ENCODE data around the gene RCAN3. TPM values are rescaled to one million over a fixed set of nuclear protein-coding genes. Genes with fewer than 3 reads are reported as not detected.
"Not testable (repeated sequence)": the region's sequence is repeated elsewhere in the genome, so short reads cannot be mapped to it uniquely, and the experiment has no call there.

The RCAN3 gene
- total RNA-seq, 1 donor from 2014 or later: 14.5 TPM

DNA sequence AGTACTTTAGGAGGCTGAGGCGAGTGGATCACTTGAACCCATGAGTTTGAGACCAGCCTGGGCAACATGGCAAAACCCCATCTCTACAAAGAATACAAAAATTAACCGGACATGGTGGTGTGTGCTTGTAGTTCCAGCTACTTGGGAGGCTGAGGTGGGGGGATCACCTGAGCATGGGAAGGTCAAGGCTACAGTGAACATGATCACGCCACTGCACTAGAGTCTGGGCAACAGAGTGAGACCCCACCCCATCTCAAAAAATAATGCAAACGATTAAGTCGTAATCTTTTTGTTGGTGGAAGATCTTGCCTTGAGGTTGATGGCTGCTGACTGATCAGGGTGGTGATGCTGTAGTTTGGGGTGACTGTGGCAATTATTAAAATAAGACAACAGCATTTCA lies 6.3 kb downstream of the RCAN3 start:
- Mint-ChIP-seq H3K27me3 (ENCODE audit: low read depth) (no peaks in the 10 kb centered on the region), H3K36me3 (ENCODE audit: low read depth) (peaks cover 5% of the 10 kb centered on the region), H3K4me1 (ENCODE audit: low read depth) (peaks cover 7% of the 10 kb centered on the region), H3K4me3 (ENCODE audit: unreplicated experiment) (no peak overlapping the region), H3K9me3 (ENCODE audit: low read depth) (peaks cover 5% of the 10 kb centered on the region), H3K27ac (ENCODE audit: unreplicated experiment) (no peak overlapping the region)
- no peak for DNase-seq (ENCODE audit: low spot score)
- TF ChIP-seq, protein P1, sequence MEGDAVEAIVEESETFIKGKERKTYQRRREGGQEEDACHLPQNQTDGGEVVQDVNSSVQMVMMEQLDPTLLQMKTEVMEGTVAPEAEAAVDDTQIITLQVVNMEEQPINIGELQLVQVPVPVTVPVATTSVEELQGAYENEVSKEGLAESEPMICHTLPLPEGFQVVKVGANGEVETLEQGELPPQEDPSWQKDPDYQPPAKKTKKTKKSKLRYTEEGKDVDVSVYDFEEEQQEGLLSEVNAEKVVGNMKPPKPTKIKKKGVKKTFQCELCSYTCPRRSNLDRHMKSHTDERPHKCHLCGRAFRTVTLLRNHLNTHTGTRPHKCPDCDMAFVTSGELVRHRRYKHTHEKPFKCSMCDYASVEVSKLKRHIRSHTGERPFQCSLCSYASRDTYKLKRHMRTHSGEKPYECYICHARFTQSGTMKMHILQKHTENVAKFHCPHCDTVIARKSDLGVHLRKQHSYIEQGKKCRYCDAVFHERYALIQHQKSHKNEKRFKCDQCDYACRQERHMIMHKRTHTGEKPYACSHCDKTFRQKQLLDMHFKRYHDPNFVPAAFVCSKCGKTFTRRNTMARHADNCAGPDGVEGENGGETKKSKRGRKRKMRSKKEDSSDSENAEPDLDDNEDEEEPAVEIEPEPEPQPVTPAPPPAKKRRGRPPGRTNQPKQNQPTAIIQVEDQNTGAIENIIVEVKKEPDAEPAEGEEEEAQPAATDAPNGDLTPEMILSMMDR (IDR thresholded peaks at IDR 0.05): no peak

DNA sequence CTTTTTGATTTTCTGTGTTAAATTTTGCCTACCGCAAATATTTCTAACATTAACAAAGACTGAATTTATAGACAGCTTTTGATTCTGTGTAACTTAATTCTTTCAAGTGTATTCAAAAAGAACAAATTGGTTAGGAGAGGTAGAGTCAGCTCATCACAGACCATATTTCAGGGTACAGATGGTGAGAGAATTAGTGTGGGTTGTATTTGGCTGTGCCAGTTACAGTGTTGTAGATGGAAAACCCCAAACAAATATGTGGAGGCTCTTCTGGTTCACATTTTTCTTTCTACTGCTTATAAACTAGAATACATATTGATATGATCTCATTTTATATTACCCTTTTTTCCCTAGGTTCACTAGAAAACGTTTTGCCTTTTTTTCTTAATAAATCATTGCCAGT lies 11.1 kb downstream of the RCAN3 start:
- Mint-ChIP-seq H3K9me3 (ENCODE audit: low read depth) (peaks cover 5% of the 10 kb centered on the region), H3K36me3 (ENCODE audit: low read depth) (peaks cover 7% of the 10 kb centered on the region), H3K4me1 (ENCODE audit: low read depth) (peaks cover 12% of the 10 kb centered on the region), H3K27ac (ENCODE audit: unreplicated experiment) (no peak overlapping the region), H3K4me3 (ENCODE audit: unreplicated experiment) (no peak overlapping the region), H3K27me3 (ENCODE audit: low read depth) (no peaks in the 10 kb centered on the region)
- TF ChIP-seq, protein P1 (IDR thresholded peaks at IDR 0.05): no peak
- no peak for DNase-seq (ENCODE audit: low spot score)

- DNase-seq (ENCODE audit: low spot score): no peak
- peaks cover 4% of the 10 kb centered on the region for H3K36me3 Mint-ChIP-seq (ENCODE audit: low read depth)
- H3K27me3 Mint-ChIP-seq (ENCODE audit: low read depth): no peaks in the 10 kb centered on the region
- H3K4me3 Mint-ChIP-seq (ENCODE audit: unreplicated experiment): no peak overlapping the region
- H3K9me3 Mint-ChIP-seq (ENCODE audit: low read depth): no peaks in the 10 kb centered on the region
- TF ChIP-seq, protein P1 (IDR thresholded peaks at IDR 0.05): no peak
- peaks cover 12% of the 10 kb centered on the region for H3K4me1 Mint-ChIP-seq (ENCODE audit: low read depth)
- H3K27ac Mint-ChIP-seq (ENCODE audit: unreplicated experiment): no peak overlapping the region
These were observed 12.3 kb downstream of the RCAN3 start for GRCh38 chr1:24514946-24515345.

DNA sequence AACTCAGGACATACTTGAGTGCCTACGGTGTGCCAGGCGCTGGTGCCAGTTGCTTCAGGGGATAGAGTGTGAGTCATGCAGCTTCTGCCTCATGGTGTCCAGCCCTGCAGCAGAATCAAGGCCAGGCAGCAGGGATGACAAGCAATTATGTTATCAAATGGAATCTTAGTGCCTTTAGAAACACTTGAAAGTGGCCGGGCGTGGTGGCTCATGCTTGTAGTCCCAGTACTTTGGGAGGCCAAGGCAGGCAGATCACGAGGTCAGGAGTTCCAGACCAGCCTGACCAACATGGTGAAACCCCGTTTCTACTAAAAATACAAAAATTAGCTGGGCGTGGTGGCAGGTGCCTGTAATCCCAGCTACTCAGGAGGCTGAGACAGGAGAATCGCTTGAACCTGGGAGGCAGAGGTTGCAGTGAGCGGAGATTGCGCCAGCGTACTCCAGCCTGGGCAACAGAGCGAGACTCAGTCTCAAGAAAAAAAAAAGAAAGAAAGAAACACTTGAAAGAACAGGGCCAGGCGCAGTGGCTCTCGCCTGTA lies 13.1 kb downstream of the RCAN3 start:
- not testable (repeated sequence) for H3K4me3 Mint-ChIP-seq (ENCODE audit: unreplicated experiment); H3K36me3 Mint-ChIP-seq (ENCODE audit: low read depth); DNase-seq (ENCODE audit: low spot score); H3K9me3 Mint-ChIP-seq (ENCODE audit: low read depth); H3K27me3 Mint-ChIP-seq (ENCODE audit: low read depth)
- Mint-ChIP-seq H3K4me1 (ENCODE audit: low read depth) (peaks cover 12% of the 10 kb centered on the region), H3K27ac (ENCODE audit: unreplicated experiment) (peak overlapping the region; percentile 52)

DNA sequence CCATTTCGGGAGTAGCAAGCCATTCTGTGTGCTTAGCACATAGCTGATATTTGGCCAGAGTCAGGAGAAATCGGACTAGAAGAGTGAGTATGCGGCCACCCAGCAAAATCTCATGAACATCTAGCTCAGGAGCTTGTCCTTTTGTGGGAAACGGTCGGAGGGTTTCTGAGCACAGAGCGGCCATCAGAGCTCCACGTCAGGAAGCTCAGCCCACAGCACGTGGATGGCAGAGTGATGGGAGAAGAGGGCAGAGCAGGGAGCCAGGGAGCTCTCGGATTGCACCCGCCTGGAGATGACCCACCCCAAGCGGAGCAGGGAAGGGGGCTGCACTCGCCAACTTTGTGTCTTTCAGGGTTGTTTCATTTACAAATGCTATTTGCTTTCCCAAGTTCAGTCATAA lies 13.9 kb downstream of the RCAN3 start:
- no peak overlapping the region for H3K27ac Mint-ChIP-seq (ENCODE audit: unreplicated experiment)
- peaks cover 7% of the 10 kb centered on the region for H3K36me3 Mint-ChIP-seq (ENCODE audit: low read depth)
- peaks cover 4% of the 10 kb centered on the region for H3K9me3 Mint-ChIP-seq (ENCODE audit: low read depth)

DNA sequence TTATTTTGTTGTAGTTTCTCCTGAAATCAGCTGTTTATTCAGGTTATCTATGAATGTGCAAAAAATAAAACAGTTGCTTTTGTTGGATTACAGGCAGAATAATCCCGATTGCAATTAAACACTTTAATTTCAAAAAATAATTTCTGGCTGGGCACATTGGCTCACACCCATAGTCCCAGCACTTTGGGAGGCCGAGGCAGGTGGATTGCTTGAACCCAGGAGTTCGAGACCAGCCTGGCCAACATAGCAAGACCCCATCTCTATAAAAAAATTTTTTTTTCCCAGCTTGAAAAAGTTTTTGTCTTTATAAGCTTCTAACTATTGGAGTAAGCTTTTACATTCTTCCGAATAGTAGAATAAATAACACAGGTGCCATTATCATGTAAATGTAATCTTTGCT lies 15.3 kb downstream of the RCAN3 start:
- Mint-ChIP-seq H3K4me1 (ENCODE audit: low read depth) (peaks cover 12% of the 10 kb centered on the region), H3K9me3 (ENCODE audit: low read depth) (peaks cover 4% of the 10 kb centered on the region), H3K4me3 (ENCODE audit: unreplicated experiment) (no peak overlapping the region), H3K36me3 (ENCODE audit: low read depth) (peaks cover 7% of the 10 kb centered on the region), H3K27me3 (ENCODE audit: low read depth) (no peaks in the 10 kb centered on the region), H3K27ac (ENCODE audit: unreplicated experiment) (no peak overlapping the region)
- TF ChIP-seq, protein P1 (IDR thresholded peaks at IDR 0.05): no peak
- no peak for DNase-seq (ENCODE audit: low spot score)

More for the DNA sequence above, 13.9 kb downstream of the RCAN3 start:
- DNase-seq (ENCODE audit: low spot score): no peak
- Mint-ChIP-seq H3K4me1 (ENCODE audit: low read depth) (peaks cover 12% of the 10 kb centered on the region), H3K4me3 (ENCODE audit: unreplicated experiment) (no peak overlapping the region), H3K27me3 (ENCODE audit: low read depth) (no peaks in the 10 kb centered on the region)
- TF ChIP-seq, protein P1 (IDR thresholded peaks at IDR 0.05): no peak

DNA sequence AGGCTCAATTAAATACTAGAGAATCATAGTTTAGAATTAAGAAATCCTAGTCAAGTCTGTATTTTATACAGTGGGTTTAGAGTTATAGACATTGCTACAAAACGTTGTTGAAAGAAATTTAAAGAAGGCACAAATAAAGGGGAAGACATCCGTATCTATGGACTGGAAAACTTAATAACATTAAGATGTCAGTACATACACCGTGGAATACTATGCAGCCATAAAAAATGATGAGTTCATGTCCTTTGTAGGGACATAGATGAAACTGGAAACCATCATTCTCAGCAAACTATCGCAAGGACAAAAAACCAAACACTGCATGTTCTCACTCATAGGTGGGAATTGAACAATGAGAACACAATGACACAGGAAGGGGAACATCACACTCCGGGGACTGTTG lies 17.6 kb downstream of the RCAN3 start:
- not testable (repeated sequence) for H3K27me3 Mint-ChIP-seq (ENCODE audit: low read depth); H3K4me3 Mint-ChIP-seq (ENCODE audit: unreplicated experiment); DNase-seq (ENCODE audit: low spot score); H3K9me3 Mint-ChIP-seq (ENCODE audit: low read depth); H3K27ac Mint-ChIP-seq (ENCODE audit: unreplicated experiment); H3K4me1 Mint-ChIP-seq (ENCODE audit: low read depth); H3K36me3 Mint-ChIP-seq (ENCODE audit: low read depth)
